CD4-positive, alpha-beta T cell treated with Interleukin-21 for 1 hour (primary cell): ENCODE results near the gene RGSL1.

ENCODE experiments used
- DNase-seq: peaks from one replicate; pipeline ENCODE4 v3.0.0-alpha.2; 2020

The RGSL1 gene

DNA sequence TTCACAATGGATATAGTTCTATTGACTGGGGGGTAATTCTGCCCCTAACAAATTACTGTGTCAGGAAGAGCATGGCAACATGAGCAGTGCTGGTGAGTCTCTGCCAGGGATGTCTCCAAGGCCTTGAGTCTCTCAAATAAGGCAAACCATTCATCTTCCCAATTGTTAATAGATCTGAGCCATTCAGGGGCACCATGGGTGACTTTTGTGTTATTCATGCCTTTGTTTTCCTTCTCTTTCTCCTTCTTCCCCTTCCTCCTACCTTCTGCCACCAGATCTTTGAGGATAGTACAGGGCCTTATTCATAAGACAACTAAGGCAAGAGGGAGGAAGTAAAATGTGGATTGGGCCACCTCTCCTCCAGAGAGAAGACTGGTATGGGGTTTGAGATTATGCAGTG lies at the start of gene RGSL1:
Gene RGSL1 (plus strand): TSS at position 60 of the 400 bp plus-strand sequence. CDS start 20 bp downstream, at position 80.
- no peak for DNase-seq

DNA sequence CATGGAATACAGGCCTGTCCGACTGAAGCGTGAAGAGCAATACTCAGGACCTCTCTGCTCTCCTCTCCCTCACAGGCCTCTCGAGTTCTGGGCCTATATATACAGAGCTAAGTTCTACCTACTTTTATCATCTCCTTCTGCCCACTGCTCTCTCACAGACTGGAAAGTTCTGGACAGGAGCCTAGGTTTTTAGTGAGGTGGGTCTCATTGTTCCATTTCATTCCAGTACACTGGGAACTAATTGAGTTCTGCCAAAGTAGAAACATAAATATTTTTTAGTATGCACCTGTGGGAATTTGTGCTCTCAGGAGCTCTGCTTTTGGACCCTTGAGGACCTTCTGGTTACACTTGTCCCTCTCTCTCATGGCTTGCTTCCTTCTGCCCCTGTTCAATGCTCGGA lies 49.4 kb upstream of the RGSL1 start, which contains the start of gene TEDDM1:
Gene TEDDM1 (minus strand): TSS at position 101 of the 400 bp plus-strand sequence. CDS start 182 bp downstream, outside the sequence.
- DNase-seq: no peak

DNA sequence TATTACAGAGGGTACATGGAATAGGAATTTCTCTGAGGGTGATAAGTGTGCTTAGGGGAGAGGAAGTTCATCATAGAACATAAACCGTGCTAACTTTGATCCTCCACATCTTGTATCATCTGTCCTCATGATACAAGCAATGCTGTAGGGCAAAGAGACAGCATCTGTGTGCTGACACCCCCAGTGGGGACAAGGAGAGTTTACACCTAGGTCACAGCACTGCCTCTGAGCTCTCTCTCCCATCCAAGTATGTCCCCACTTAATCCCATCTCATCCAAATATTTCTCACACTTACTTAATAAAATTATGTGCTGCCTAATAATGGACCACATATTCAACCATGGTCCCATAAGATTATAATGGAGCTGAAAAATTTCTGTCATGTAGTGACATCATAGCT lies 45.2 kb upstream of the RGSL1 start:
- no peak for DNase-seq

GRCh38 chr1:182405578-182405977 lies 44.4 kb upstream of the RGSL1 start:
- no peak for DNase-seq

DNA sequence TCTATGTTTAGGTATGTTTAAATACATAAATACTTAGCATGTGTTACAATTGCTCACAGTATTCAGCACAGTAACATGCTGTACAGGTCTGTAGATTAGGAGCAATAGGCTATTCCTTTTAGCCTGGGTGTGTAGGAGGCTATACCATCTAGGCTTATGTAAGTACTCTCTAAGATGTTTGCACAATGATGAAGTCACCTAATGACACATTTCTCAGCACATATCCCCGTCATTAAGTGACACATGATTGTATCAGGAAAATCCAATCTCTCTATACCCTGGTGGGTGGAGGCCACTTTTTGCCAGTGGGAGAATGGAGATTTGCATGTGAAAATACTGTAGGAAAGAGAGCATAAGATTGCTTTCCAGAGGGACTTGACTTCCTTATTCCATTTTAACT lies 43.9 kb upstream of the RGSL1 start:
- no peak for DNase-seq

- DNase-seq: no peak
These were observed 42.2 kb upstream of the RGSL1 start for GRCh38 chr1:182407724-182408123.

GRCh38 chr1:182408435-182409075 lies 41.4 kb upstream of the RGSL1 start:
- DNase-seq: no peak

DNA sequence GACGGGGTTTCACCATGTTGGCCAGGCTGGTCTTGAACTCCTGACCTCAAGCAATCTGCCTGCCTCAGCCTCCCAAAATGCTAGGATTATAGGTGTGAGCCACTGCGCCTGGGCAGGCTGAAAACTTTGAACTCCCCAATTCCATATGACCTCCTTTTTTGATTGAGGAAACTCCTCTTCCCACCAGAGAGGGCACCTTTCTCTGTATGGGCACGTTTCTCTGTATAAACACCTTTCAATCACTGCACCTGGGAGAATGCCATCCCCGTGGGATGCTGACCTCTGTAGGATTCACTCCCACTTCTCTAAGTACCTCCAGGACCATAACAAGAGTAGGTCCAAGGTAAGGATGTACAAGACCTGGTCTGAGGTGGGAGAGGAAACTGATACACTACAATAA lies 39.8 kb upstream of the RGSL1 start:
- no peak for DNase-seq

- no peak for DNase-seq
These were observed 39.2 kb upstream of the RGSL1 start for GRCh38 chr1:182410620-182411273.

DNA sequence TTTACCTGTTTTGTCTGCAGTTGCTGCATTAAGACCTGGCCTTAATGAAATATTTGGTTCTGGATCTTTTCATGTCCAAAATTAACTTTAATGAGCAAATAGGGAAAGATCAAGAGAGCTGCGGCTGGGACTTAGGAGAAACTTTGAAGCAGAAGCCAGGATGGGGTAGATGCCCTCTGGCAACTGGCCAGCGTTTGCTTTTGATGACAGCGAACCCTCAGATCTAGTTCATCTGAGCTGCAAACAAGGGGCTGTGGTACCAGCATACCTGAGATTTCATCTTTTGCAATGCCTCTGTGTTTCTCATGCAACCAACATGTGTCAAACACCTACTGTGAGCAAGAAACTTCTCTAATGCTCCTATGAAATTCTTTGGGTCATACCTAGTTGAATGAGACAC lies 36.5 kb upstream of the RGSL1 start:
- no peak for DNase-seq

DNA sequence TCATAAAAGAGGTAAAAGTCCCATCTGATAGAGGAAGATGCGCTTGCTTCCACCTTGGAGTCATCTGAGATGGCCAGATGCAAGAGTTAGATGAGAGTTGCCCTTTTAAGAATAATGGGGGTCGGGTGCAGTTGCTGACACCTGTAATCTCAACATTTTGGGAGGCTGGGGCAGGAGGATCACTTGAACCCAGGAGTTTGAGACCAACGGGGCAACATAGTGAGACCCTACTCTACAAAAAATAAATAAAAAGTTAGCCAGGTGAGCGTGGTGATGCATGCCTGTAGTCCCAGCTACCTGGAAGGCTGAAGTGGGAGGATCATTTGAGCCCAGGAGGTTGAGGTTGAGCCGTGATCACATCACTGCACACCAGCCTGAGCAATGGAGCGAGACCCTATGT lies 36.0 kb upstream of the RGSL1 start:
- DNase-seq: no peak

GRCh38 chr1:182415789-182416188 lies 34.2 kb upstream of the RGSL1 start:
- DNase-seq: no peak

DNA sequence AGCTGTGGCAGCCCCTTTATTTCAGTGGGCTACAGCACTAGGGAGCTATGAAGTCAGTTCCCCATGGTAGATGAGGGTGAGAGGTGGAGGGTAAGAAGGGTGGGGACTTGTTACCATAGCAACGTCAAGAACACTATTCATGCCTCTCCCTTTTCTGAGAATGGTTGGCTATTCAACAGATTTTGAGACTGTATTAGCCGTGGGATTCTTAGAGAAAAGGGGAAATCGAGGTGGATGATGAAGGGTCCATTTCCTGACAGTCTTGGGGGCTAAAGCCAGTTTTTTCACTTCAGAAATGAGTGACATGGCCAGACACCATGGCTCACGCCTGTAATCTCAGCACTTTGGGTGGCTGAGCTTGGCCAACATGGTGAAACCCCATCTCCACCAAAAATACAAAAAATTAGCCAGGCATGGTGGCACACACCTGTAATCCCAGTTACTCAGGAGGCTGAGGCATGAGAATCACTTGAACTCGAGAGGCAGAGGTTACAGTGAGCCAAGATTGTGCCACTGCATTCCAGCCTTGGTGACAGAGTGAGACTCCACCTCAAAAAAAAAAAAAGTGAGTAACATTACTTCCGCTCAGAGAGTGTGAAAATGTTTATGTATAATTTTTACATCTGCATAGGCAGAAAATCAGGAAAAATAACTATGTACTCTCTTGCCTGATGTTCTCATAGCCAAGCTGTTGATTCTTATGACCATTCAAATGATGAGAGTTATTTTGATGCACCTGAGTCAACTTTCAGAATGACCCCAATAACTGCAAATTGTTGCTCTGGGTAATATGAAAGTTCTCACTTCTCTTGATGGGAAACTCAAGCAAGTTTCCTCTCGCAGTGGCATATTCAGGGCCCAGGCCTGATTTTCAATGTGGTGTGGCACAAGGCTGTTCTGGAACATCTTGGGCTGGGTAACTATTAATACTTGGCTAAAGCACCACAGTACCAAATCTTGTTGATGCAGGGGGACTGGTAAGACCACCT lies 23.2 kb upstream of the RGSL1 start:
- DNase-seq: peak; percentile 12

DNA sequence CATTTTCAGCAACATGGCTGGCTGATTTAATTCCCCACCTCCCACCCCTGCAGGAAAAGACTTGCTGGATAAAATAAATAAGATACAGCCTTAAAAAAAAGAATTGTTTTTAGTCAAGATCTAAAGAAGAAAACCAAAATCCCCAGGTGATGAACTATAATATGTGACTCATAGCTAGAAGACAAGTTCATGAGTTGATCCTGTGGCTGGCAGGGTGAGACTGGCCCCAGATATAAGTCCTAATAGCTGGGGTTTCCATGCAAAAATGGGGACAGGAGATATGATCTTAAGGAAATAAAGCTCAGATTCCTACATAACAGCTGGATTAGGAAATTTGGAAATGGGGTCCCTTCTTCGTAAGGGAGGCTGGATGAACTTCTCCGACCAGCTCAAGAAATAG lies 21.9 kb upstream of the RGSL1 start:
- no peak for DNase-seq

DNA sequence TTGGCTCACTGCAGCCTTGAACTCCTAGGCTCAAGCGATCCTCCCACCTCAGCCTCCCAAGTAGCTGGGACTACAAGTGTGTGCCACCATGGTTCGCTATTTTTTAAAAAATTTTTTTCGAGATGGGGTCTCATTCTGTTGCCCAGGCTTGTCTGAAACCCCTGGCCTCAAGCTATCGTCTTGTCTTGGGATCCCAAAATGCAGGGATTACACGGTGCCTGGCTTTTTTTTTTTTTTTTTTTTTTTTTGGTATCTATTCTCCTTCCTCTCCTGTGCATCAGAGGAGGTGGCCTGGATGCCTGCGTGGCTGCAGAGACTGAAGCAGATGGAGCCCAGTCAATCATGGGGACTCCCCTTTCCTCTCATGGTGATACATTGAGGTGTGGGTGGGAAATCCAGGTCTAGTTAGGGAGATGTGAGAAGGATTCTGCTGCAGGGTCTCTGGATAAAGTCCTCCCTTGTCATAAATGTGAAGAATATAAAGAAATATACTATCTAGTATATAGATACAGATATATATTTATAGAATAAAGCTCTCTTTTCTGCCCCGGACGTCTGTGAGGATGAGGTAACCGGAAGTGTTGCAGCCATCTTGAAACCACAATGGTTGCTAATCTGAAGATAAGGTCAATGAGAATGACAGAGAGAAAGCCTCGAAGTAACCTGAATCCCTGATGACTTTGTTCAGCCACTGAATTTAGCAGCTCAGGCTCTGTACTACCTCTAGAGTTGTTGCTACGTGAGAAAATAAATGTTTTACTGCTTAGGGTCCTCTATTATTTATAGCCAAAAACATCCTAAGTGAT lies 19.5 kb upstream of the RGSL1 start:
- DNase-seq: peak; percentile 58

DNA sequence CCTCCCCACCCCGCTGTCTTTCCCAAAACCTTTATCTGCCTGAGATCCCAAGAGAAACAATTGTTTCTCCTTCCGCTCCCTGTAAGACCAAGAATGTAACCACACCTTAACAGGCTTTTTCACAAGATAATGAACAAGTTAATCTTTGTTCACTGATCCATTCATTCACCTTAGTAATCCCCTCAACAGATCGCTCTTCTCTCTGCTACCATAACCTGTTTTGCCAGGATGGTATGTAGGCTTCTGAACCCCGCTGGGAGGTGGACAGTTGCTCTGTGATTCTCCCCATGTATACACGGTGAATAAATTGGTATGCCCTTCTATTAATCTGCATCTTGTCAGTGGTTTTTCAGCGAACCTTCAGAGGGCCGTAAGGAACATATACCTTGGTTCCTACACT lies 18.7 kb upstream of the RGSL1 start:
- DNase-seq: no peak

- no peak for DNase-seq
These were observed 16.4 kb upstream of the RGSL1 start for GRCh38 chr1:182433580-182433979.

GRCh38 chr1:182438326-182438725 lies 11.6 kb upstream of the RGSL1 start:
- no peak for DNase-seq

DNA sequence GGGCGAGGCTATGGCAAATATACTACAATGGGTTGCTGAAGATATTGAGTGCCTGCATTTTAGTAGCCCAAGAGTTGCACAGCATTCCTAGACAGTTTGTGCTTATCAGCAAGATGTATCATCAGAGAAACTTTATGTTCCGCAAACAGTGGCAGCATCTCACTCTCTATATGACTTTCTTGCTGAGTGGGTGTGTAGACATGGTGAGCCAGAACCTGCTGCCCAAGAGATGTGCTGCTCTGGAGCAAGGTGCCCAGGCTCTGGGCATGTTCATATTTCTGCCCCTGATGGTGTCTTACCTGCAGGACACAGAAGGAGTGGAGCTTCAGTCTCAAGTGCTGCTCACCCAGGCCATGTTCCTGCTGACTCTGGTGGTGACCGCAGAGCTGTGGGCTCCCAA lies 8.2 kb upstream of the RGSL1 start:
- no peak for DNase-seq

DNA sequence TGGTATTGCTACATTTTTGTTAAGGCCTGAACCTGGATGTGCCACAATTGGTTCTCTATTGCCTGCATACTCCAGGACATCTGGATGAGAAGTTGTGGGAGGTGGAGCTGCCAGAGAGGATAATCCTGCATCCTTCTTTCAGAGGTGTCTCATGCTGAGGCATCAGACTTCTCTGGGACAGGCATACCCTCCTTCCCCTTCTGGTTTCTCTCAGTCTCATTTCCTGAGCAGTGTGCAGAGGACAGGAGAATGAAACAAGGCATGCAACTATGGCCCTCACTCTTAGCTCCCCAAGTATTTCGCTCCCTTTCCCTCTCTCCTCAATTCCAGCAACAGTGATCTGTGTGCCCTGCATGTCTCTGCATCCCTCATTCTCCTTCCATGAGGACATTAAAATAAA lies 7.6 kb upstream of the RGSL1 start:
- DNase-seq: no peak

GRCh38 chr1:182444497-182444896 lies 5.4 kb upstream of the RGSL1 start:
- no peak for DNase-seq

DNA sequence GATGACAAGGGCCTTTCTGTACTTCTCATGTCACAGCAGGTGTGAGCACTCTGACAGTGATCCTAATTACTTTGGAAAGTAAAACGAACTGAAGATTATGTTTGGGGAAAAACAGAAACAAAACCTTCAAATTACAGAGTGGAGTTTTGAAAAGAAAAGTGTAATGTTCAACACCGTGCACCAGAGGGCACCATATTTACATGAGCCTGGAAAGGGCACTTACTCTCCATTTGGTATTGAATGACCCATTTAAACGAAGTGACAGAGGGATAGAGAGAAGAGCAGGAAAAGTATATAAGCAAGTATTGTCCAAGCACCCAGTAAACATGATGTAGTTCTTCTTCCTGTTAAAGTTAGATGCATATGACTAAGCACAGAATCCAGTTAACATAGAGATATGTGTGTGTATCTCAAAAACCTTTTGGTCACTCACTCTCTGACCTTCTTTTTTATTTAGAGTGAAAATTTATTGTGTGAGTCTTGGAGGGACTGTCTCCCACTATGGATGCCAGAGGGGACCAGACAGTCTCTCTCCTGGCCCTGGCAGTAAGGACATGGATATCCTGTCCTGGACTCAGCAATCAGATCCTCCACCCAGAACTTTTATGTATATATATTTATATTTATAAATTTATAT lies 3.8 kb upstream of the RGSL1 start:
- DNase-seq: peak; percentile 35
